ENCODE measurements around the gene SMIM45.

The SMIM45 gene

DNA sequence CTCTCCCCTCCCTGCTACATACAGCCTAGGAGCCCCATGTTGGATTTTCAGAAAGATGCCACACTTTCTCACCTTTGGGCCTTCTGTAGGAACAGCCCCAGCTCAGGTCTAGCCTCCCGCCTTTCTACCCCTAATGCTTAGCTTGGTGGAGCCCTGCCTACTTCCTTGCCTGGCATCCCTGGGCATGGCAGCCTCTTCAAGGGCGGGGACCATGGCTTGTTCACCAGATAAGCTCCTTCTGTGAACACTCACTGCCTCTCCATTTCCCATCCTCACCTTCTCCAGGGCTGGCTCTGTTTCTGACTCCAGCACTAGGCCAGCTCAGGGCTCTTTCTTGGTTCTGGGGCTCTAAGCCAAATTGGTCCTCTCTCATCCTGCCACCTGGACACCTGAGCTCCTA is 18.7 kb downstream of the SMIM45 start:
- no peak for DNase-seq (ENCODE audit: low read depth)

GRCh38 chr22:41971431-41971830 is 19.5 kb downstream of the SMIM45 start:
- no peak for DNase-seq (ENCODE audit: low read depth)

DNA sequence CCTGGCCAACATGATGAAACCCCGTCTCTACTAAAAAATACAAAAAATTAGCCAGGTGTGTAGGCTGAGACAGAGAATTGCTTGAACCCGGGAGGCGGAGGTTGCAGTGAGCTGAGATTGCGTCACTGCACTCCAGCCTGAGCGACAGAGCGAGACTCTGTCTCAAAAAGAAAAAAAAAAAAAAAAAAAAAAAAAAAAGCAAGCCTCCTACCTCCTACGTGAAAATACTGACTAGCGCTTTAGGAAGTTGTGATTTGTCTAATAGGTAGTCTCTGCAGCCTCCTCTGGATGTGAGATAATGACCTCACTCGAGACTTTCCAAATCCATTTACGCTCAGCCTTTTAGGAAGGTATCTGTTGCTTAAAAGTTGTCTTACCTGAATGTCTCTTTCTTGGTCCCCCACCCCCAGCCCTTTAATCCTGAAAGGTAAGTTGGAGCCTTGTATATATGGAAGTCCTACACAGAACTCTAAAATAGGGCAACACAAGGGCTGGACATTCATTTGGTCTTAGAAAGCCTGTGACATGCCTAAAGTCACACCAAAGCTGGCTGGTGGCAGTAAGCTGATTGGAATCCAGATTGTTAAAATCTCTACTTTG is 22.8 kb downstream of the SMIM45 start:
- DNase-seq (ENCODE audit: low read depth), result no peak

DNA sequence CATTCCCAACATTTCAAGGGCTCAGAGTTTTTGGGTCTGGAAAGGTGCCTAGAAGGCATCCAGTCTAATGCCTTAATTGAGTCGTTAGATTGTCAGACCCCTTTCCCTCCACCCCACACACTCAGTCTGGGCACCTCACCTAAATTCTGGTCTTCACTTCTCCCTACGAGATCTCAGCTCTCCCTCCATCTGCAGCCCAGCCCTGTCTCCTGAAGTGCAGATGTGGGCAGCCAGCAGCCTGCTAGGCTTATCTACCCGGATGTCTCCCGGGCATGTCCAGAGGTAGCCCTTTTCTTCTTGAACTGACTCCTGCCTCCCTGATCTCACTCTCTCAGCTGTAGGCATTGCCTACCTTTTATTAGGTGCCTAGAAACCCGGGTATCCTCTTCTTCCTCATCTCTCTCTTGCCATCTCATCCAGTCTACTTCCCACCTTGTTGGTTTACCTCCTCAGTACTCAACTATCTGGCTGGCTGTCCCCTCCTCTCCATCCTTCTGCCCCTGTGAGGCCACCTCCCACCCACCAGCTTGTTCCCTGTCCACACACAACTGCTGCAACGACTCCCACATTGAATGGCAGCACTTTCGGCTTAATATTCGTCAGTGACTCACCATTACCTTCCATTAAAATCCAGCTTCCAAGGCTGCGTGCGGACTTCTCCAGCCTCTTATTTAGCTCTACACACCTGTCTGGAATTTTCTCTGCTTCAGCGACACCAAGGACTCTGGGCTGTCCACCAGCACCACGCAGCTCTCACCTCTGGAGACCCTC is 23.5 kb downstream of the SMIM45 start:
- DNase-seq (ENCODE audit: low read depth), result no peak

DNA sequence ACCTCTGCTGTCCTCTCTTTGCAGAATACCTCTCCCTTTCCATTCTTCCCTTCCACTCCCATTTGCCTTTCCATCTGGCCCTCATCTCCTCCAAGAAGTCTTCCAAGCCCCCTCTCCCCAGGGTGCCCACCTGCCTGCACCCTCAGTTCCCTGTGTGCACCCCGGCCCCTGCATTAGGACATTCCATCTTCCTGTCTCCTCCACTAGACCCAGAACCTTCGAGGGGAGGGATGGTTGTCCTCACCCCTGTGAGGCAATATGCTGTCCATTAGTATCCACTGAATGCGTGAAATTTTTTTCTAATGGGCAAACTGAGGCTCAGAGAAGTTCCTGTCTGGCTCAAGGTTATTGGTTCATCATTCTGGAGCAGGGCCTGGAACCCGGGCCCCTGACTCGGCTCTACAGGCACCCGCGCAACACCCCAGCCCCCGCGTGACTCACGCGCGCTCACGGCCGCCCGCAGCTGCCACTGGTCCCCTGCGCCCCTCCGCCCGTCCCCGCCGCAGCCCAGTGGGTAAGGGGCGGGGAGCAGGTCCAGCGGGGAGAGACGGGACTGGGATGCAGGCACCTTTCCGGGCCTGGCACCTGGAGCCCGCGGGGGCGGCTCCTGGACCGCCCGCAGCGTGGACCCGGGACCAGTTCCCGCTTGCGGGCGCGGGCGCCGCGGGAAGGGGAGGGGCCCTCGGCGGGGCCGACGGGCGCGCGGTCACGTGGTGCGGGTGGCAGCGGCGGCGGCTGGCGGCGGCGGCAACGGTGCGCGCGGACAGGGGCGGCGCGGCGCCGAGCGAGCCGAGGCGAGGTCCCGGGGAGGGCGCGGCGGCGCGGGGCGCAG is 24.3 kb downstream of the SMIM45 start:
- DNase-seq (ENCODE audit: low read depth), result no peak

DNA sequence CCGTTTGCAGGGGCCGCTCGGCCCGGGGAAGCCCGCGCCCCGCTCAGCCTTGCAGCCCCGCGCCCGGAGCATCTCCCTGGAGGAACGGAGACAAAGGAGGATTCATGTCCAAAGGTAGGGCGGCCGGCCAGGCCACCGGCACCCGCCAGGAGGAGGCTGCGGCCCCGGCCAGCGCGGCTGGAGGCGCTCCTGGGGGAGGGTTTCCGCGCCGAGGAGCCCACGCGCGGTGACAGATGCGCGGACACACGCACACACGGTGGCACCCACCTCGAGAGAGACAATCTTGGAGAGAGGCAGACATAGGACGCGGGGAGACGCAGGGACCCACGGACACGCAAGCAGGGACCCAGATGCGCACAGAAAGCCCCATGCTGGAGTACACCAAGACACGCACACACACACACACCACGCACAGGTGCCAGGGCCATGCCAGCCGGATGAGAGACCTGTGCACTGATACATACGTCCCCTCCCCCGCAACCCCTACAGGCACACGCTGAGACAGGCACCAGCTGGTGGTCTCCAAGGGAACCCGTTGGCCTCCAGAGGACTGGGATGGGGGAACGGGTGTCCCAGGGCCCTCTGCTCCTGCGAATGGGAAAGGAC is 25.1 kb downstream of the SMIM45 start:
- DNase-seq (ENCODE audit: low read depth), result no peak

- no peak for DNase-seq (ENCODE audit: low read depth)
These were observed 26.8 kb downstream of the SMIM45 start for GRCh38 chr22:41978732-41979131.

DNA sequence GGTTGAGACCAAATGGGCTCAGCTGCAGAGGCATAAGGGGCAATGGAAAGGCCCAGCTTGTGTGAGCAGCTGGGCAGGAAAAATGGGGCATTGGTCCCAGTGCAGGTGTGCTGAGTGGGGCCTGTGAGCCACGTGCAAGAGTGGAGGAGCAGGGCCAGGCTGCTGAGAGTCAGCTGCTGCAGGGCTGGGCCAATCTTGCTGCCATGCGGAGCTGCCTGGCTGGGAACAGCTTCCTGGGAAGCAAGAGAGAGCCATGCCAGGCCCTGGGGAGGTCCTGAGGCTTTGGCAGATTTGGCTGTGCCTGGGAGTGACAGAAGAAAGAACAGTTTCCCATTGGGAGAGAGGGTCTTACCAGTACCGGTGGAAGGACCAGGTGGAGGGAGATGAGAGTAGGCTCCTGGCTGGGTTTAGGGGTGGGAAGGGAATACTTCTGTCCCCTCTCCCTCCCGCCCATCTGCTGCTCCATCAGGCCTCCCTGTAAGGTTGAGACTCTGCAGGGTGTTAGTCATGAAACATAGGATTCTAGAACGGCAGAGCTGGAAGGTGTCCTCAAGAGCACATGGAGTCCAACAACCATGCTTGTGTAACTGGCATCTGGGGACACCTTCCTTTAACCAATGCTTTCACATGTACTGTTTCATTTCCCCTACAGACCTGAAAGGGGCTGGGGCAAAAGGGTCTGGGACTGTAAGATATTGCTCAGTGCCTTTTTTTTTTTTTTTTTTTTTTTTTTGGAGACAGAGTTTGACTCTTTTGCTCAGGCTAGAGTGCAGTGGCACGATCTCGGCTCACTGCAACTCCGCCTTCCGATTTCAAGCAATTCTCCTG is 27.7 kb downstream of the SMIM45 start:
- no peak for DNase-seq (ENCODE audit: low read depth)

GRCh38 chr22:41982865-41983264 is 30.9 kb downstream of the SMIM45 start:
- no peak for DNase-seq (ENCODE audit: low read depth)

GRCh38 chr22:41983513-41984405 is 31.8 kb downstream of the SMIM45 start:
- DNase-seq (ENCODE audit: low read depth), result peak; percentile 93

DNA sequence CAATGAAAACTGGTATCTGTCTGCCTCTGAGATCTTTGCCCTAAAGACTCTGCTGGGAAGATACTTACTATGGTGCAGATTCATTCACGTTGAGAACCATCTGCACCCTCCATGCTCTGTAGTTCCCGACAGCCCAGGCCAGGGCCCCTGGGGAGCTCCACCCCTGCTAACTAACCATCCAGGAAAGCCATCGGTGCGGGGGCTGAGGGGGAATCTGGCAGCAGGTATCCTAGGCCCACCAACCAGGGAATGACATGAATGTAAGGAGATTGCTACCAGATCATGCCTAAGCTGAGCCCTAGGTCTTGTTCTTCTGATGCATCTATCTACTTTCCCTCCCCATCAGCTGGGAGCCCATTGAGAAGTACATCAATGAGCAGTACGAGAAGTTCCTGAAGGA is 35.3 kb downstream of the SMIM45 start:
- DNase-seq (ENCODE audit: low read depth), result no peak

- DNase-seq (ENCODE audit: low read depth), result no peak
These were observed 37.3 kb downstream of the SMIM45 start for GRCh38 chr22:41989246-41989645.

DNA sequence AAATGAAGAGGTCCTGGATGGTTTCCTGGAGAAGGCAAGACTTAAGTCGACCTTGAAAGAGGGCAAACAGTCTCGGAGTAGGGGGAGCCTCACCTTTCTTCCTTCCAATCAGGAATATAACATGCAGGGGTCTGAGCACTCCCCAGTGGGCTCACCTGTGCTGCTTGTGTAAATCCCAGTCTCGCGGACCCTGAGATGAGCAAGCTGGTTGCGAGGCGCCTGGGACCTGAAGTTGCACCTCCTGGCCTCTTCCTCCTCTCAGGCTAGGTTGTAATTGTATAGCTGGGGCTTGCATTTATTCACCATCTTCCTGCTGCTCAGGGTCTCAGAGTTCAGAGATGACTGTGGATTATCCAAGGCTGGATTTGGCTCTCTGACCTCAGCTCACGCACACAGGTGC is 39.2 kb downstream of the SMIM45 start:
- no peak for DNase-seq (ENCODE audit: low read depth)

DNA sequence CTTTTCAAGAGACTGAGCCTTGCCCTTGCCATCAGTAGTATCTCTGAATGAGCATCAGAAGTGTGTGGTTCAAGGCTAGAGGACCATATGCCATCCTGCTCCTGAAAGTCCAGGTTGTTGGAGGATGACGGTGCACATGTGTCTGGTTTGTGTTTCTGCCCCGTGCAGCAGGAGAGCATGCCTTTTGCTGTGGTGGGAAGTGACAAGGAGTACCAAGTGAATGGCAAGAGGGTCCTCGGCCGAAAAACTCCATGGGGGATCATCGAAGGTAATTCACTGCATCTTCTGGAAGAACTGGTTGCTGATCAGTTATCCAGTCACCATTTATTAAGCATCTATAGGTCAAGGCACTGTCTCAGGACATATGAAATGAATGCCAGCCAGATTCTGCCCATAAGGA is 40.5 kb downstream of the SMIM45 start:
- no peak for DNase-seq (ENCODE audit: low read depth)

- no peak for DNase-seq (ENCODE audit: low read depth)
These were observed 43.3 kb downstream of the SMIM45 start for GRCh38 chr22:41995211-41995610.

- no peak for DNase-seq (ENCODE audit: low read depth)
These were observed 44.9 kb downstream of the SMIM45 start for GRCh38 chr22:41996826-41997225.

DNA sequence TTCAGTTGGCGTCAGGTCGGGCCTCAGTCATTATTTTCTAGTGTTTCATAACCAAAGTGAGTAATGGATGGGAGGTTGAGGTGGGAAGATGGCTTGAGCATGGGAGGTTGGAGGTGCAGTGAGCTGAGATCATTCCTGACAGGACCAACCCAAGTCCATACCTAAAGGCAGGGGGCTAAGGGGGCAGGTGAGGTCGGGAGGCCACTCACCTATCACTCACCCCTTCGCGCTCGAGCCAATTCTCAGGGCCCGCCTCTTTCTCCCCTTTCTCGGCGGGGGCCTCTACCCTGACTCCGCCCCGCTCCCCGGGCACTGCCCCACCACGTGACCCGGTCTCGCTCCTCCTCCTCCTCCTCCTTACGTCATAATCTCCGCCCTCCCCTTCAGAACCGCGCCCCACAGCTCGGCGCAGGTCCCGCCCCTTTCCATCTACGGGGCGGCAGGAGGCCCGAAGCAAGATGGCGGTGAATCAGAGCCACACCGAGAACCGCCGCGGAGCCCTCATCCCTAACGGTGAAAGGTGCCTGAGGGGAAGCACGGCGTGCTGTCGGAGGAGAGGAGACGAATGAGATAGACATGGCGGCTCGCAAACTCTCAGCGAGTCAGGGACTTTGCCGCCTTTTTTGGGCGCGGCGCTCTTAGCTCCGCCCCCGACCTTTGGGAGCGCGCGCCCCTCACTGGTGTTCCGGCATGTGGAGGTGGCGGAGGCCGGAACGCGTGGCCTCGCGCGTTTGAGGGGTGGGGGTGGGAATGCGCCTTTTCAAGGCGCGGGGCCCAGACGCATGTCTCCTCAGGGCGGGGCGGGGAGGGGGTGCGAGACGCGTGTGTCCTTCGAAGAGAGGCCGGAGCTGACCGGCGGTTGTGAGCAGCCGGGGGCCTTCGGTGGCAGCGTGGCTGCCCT is 46.7 kb downstream of the SMIM45 start, which contains the start of gene WBP2NL:
Gene WBP2NL, plus strand, starts transcription at position 428 of the 901 bp plus-strand sequence. Its CDS starts 31 bp downstream, at position 459.
- DNase-seq (ENCODE audit: low read depth), result peak; percentile 79

DNA sequence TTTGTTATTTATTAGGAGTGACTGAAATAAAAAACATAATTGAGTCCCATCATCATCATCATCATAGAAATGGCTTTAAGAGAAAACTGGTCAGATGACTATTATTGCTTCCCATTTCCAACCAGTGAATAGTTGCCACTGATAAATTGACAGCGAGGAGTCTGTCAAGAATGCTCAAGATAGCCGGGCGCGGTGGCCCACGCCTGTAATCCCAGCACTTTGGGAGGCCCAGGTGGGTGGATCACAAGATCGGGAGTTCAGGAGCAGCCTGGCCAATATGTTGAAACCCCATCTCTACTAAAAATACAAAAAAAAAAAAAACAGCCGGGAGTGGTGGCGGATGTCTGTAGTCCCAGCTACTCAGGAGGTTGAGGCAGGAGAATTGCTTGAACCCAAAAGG is 48.5 kb downstream of the SMIM45 start:
- DNase-seq (ENCODE audit: low read depth), result no peak

GRCh38 chr22:42001121-42001520 is 49.2 kb downstream of the SMIM45 start:
- no peak for DNase-seq (ENCODE audit: low read depth)

Measured in fibroblast of gingiva (primary cell).